ENCODE data around the gene CCSER1. TPM values are rescaled to one million over a fixed set of nuclear protein-coding genes. Genes with fewer than 3 reads are reported as not detected.

CCSER1 gene
- total RNA-seq, 1 donor from 2014 or later = 11.9 TPM

- Mint-ChIP-seq H3K36me3 (ENCODE audit: low read depth) (no peaks in the 10 kb centered on the region), H3K27ac (ENCODE audit: unreplicated experiment) (no peak overlapping the region)
These were observed 1171.0 kb downstream of the CCSER1 start for GRCh38 chr4:91298156-91298700.

GRCh38 chr4:91298824-91299223 is 1171.6 kb downstream of the CCSER1 start:
- H3K27ac Mint-ChIP-seq (ENCODE audit: unreplicated experiment) = no peak overlapping the region
- no peaks in the 10 kb centered on the region for H3K9me3 Mint-ChIP-seq
- no peak overlapping the region for H3K4me3 Mint-ChIP-seq
- no peaks in the 10 kb centered on the region for H3K27me3 Mint-ChIP-seq (ENCODE audit: low read depth)
- peaks cover 4% of the 10 kb centered on the region for H3K4me1 Mint-ChIP-seq
- TF ChIP-seq CTCF (conservative IDR thresholded peaks at IDR 0.05) = no peak
- no peak for DNase-seq (ENCODE audit: low read depth, low spot score)
- H3K36me3 Mint-ChIP-seq (ENCODE audit: low read depth) = no peaks in the 10 kb centered on the region

More at GRCh38 chr4:91298156-91298700, 1171.0 kb downstream of the CCSER1 start:
- H3K27me3 Mint-ChIP-seq (ENCODE audit: low read depth) = no peaks in the 10 kb centered on the region
- H3K4me3 Mint-ChIP-seq = no peak overlapping the region
- no peak for TF ChIP-seq CTCF (conservative IDR thresholded peaks at IDR 0.05)
- no peak for DNase-seq (ENCODE audit: low read depth, low spot score)
- peaks cover 4% of the 10 kb centered on the region for H3K4me1 Mint-ChIP-seq
- H3K9me3 Mint-ChIP-seq = no peaks in the 10 kb centered on the region

GRCh38 chr4:91302120-91302519 is 1174.9 kb downstream of the CCSER1 start:
- no peak overlapping the region for H3K4me3 Mint-ChIP-seq
- no peaks in the 10 kb centered on the region for H3K27me3 Mint-ChIP-seq (ENCODE audit: low read depth)
- no peak for TF ChIP-seq CTCF (conservative IDR thresholded peaks at IDR 0.05)
- H3K27ac Mint-ChIP-seq (ENCODE audit: unreplicated experiment) = no peak overlapping the region
- no peaks in the 10 kb centered on the region for H3K36me3 Mint-ChIP-seq (ENCODE audit: low read depth)
- peaks cover 4% of the 10 kb centered on the region for H3K4me1 Mint-ChIP-seq
- DNase-seq (ENCODE audit: low read depth, low spot score) = no peak
- H3K9me3 Mint-ChIP-seq = no peaks in the 10 kb centered on the region

- TF ChIP-seq CTCF (conservative IDR thresholded peaks at IDR 0.05) = no peak
- Mint-ChIP-seq H3K27me3 (ENCODE audit: low read depth) (no peaks in the 10 kb centered on the region), H3K36me3 (ENCODE audit: low read depth) (no peaks in the 10 kb centered on the region), H3K27ac (ENCODE audit: unreplicated experiment) (no peak overlapping the region), H3K9me3 (no peaks in the 10 kb centered on the region), H3K4me3 (no peak overlapping the region), H3K4me1 (peaks cover 4% of the 10 kb centered on the region)
- DNase-seq (ENCODE audit: low read depth, low spot score) = no peak
These were observed 1177.1 kb downstream of the CCSER1 start for GRCh38 chr4:91304292-91304691.

GRCh38 chr4:91317434-91317833 is 1190.2 kb downstream of the CCSER1 start:
- Mint-ChIP-seq H3K4me3 (no peak overlapping the region), H3K9me3 (no peaks in the 10 kb centered on the region), H3K36me3 (ENCODE audit: low read depth) (no peaks in the 10 kb centered on the region), H3K4me1 (no peaks in the 10 kb centered on the region), H3K27me3 (ENCODE audit: low read depth) (no peaks in the 10 kb centered on the region), H3K27ac (ENCODE audit: unreplicated experiment) (no peak overlapping the region)
- no peak for DNase-seq (ENCODE audit: low read depth, low spot score)
- TF ChIP-seq CTCF (conservative IDR thresholded peaks at IDR 0.05) = no peak
